Type B pancreatic cell (in vitro differentiated cells): ENCODE results near the gene SLC6A7. TPM values are rescaled to one million over a fixed set of nuclear protein-coding genes. Genes with fewer than 3 reads are reported as not detected.

Source experiments
- DNase-seq: peaks from one replicate; pipeline ENCODE4 v3.0.0; 2021; ENCODE audit warnings: mixed read lengths; ENCODE audit not compliant: unreplicated experiment; ENCODE audit errors: extremely low spot score
- H3K27ac Mint-ChIP-seq: 2 replicates; pipeline ENCODE4 v1.8.0; 2021; ENCODE audit warnings: mild to moderate bottlenecking, mixed read lengths
- H3K27me3 Mint-ChIP-seq: 2 replicates; pipeline ENCODE4 v1.8.0; 2021; ENCODE audit warnings: mixed read lengths
- H3K36me3 Mint-ChIP-seq: 2 replicates; pipeline ENCODE4 v1.8.0; 2021; ENCODE audit warnings: mixed read lengths
- H3K4me1 Mint-ChIP-seq: one replicate; pipeline ENCODE4 v1.8.0; 2021; ENCODE audit warnings: mixed read lengths; ENCODE audit not compliant: unreplicated experiment
- H3K4me3 Mint-ChIP-seq: 2 replicates; pipeline ENCODE4 v1.8.0; 2021; ENCODE audit warnings: mild to moderate bottlenecking, mixed read lengths
- H3K9me3 Mint-ChIP-seq: 2 replicates; pipeline ENCODE4 v1.8.0; 2021; ENCODE audit warnings: mixed read lengths
- total RNA-seq: library from RNA; stranded (reverse); gene quantifications from 2 replicates; pipeline ENCODE4 v1.2.1, GENCODE V29; 2021; ENCODE audit warnings: low replicate concordance
- TF ChIP-seq, protein P1 (sequence below): fragments of 200-600 bp; sonication (generic); conservative IDR thresholded peaks from 2 replicates; pipeline ENCODE4 v1.5.0; 2021; ENCODE audit warnings: antibody characterized with exemption, mild to moderate bottlenecking

Gene SLC6A7
- total RNA-seq, 1 donor from 2014 or later: 0.10 TPM

DNA sequence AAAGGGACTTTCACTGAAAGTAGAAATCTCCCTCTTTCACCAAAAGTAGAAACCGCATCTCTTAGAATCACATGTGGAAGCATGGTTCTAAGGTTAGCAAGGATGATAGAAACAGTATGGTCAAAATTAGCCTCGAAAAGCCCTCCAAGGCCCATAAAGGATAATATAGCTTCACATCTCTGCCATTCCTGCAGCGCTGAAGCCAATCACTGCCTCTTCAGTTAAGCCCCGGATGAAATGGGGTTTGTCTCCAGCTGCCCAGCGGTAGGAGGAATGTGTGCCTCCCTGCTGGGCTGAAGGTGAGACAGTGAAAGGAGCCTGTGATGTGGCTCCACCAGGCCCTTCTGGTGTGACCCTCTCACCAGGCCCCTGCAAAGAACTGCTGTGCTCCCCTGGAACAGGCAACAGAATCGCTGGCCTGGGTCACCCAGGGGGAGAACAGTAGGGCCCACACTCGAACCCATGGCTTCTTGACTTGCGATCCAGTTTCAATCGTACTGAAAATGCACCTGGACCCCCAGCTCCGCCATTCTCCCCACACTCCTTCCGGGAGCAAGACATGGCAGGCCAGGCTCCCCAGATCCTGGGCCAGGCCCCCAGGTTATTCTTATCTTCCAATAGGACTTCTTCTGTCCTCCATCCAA, 52.5 kb downstream of the SLC6A7 start:
- TF ChIP-seq, protein P1, sequence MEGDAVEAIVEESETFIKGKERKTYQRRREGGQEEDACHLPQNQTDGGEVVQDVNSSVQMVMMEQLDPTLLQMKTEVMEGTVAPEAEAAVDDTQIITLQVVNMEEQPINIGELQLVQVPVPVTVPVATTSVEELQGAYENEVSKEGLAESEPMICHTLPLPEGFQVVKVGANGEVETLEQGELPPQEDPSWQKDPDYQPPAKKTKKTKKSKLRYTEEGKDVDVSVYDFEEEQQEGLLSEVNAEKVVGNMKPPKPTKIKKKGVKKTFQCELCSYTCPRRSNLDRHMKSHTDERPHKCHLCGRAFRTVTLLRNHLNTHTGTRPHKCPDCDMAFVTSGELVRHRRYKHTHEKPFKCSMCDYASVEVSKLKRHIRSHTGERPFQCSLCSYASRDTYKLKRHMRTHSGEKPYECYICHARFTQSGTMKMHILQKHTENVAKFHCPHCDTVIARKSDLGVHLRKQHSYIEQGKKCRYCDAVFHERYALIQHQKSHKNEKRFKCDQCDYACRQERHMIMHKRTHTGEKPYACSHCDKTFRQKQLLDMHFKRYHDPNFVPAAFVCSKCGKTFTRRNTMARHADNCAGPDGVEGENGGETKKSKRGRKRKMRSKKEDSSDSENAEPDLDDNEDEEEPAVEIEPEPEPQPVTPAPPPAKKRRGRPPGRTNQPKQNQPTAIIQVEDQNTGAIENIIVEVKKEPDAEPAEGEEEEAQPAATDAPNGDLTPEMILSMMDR: no peak
- H3K36me3 Mint-ChIP-seq: no peaks in the 10 kb centered on the region
- no peak overlapping the region for H3K4me3 Mint-ChIP-seq

DNA sequence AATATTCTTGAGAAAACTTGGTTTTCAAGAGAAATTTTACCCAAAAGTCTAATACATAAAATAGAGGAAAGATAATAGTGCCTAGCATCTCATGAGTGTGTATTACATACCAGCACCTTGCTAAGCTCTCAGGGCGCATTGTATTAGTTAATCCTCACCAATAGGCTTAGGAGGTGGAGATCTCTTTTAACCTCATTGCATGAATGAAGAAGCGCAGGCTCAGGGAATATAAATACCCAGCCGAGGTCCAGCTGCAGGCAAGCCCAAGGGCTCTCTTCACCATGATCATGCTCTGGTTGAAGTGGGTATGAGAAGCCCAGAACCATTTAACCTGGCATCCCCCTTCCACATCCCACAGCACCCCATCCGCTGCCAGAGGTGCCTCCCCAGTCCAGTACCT, 53.7 kb downstream of the SLC6A7 start:
- H3K4me3 Mint-ChIP-seq: no peak overlapping the region
- peaks cover 19% of the 10 kb centered on the region for H3K4me1 Mint-ChIP-seq
- H3K27me3 Mint-ChIP-seq: peaks cover 5% of the 10 kb centered on the region
- no peaks in the 10 kb centered on the region for H3K9me3 Mint-ChIP-seq
- no peak for DNase-seq
- H3K36me3 Mint-ChIP-seq: no peaks in the 10 kb centered on the region
- H3K27ac Mint-ChIP-seq: no peak overlapping the region
- TF ChIP-seq, protein P1: no peak

More for the DNA sequence above, 52.5 kb downstream of the SLC6A7 start:
- H3K27ac Mint-ChIP-seq: no peak overlapping the region
- H3K9me3 Mint-ChIP-seq: no peaks in the 10 kb centered on the region
- H3K27me3 Mint-ChIP-seq: peaks cover 5% of the 10 kb centered on the region
- H3K4me1 Mint-ChIP-seq: peaks cover 19% of the 10 kb centered on the region
- DNase-seq: no peak

DNA sequence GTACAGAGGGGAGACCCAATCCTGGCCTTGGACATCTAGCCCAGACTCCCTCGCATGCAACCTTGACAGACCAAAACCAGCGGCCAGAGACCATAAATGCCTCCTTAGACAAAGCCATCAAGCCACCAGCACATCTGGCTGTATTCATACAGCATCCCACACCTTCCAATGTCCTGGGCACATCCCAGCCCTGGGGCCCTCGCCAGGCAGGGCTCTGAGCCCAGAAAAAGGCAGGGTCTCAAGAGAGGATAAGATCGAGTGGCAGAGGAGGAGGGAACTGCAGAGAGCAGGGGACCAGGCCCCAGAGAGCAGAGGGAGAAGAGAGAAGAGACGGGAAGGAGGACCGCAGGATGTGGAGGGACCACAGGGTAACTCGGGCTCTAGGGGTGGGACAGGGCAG, 54.3 kb downstream of the SLC6A7 start:
- no peaks in the 10 kb centered on the region for H3K36me3 Mint-ChIP-seq
- H3K4me1 Mint-ChIP-seq: peaks cover 19% of the 10 kb centered on the region
- no peak overlapping the region for H3K4me3 Mint-ChIP-seq
- TF ChIP-seq, protein P1: no peak
- H3K27ac Mint-ChIP-seq: no peak overlapping the region
- peaks cover 5% of the 10 kb centered on the region for H3K27me3 Mint-ChIP-seq
- DNase-seq: no peak
- no peaks in the 10 kb centered on the region for H3K9me3 Mint-ChIP-seq

DNA sequence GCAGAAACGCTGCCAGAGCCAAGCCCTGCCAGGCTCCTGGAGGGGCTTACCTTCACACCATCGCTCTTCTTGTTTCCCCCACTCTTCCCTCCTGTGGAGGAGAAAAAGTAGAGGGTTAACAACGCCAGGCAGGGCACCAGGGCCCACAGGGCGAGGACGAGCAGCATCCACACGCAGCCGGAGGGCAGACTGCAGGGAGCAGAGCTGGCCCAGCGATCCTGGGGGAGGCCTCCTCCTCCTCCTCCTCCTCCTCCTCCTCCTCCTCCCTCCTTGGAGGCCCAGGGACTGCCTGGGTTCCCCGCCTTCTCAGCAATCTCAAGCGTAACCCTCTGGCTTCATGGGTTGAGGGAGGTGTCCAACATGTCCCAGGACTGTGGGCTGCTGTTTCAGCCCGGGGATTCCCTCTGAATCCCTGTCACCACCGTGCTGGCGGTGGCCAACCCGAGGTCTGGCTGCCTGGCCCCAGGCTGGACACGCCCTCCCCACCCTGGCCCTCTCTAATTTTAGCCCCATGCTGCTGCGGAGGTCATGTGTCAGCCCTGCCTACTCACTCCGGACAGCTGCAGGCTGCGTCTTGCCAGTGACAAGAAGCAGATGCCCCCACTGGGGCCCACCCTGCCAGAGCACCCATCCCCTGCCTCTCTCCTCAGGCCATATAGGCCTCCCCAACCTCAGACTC, 55.4 kb downstream of the SLC6A7 start:
- Mint-ChIP-seq H3K9me3 (no peaks in the 10 kb centered on the region), H3K4me1 (peaks cover 19% of the 10 kb centered on the region), H3K4me3 (no peak overlapping the region), H3K36me3 (no peaks in the 10 kb centered on the region), H3K27ac (no peak overlapping the region), H3K27me3 (peaks cover 5% of the 10 kb centered on the region)
- TF ChIP-seq, protein P1: no peak
- DNase-seq: no peak

DNA sequence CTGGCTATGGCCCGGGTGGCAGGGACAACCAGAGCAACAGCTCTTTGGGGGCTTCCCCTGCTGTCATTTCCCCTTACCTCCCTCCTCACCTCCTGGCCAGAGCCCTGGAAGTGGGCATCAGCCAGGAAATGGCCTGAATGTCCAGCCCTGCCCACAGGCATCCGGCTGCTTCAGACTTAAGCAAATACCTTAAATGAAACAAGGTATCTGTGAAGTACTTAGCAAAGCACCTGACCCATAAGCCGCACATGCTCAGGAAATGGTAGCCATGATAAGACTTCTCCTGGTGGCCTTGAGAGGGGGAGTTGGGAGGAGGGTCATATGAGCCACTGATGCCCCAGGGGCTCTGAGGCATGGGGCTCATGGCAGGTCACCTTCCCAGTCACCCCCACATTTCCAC, 55.9 kb downstream of the SLC6A7 start:
- H3K36me3 Mint-ChIP-seq: no peaks in the 10 kb centered on the region
- TF ChIP-seq, protein P1: no peak
- H3K4me3 Mint-ChIP-seq: no peak overlapping the region
- H3K4me1 Mint-ChIP-seq: peaks cover 19% of the 10 kb centered on the region
- no peak overlapping the region for H3K27ac Mint-ChIP-seq
- peaks cover 5% of the 10 kb centered on the region for H3K27me3 Mint-ChIP-seq
- H3K9me3 Mint-ChIP-seq: no peaks in the 10 kb centered on the region
- no peak for DNase-seq
